Prostate gland (tissue), 2 donors: ENCODE data around the gene ALOXE3.

Experiments
- CTCF ChIP-seq, 4 experiments: fragments of 200-600 bp in 2 of 4; fragments of 450-650 bp in 2 of 4; sonication (generic) in 2 of 4; IDR thresholded peaks; 1 replicate in 3 of 4; 2 replicates in 1 of 4; pipeline ENCODE4 v1.5.1; 2016 to 2019; ENCODE audit warnings: antibody characterized with exemption in 4 of 4, mild to moderate bottlenecking in 2 of 4, moderate library complexity in 2 of 4
- POLR2A ChIP-seq: fragments of 450-650 bp; IDR thresholded peaks from one replicate; pipeline ENCODE4 v1.6.1; 2016; ENCODE audit warnings: antibody characterized with exemption, mild to moderate bottlenecking
- POLR2AphosphoS5 ChIP-seq: sonication (generic); formaldehyde crosslinking; IDR thresholded peaks from one replicate; pipeline ENCODE4 v1.6.1; 2017; ENCODE audit warnings: antibody characterized with exemption

- no peak for TF ChIP-seq CTCF (IDR thresholded peaks at IDR 0.05)
- TF ChIP-seq POLR2AphosphoS5 = peak; percentile 76
- no peak for TF ChIP-seq POLR2A
Measured at GRCh38 chr17:8119581-8120519, 1.5 kb upstream of the ALOXE3 start.
